Stimulated activated naive CD8-positive, alpha-beta T cell treated with anti-CD3 and anti-CD28 coated beads, Interleukin-15, Interleukin-2, amounts not matched to agents 100 U/mL and 50 U/mL, for 24 hours (primary cell): ENCODE measurements around the gene PFN3.
"Not testable (repeated sequence)": the region's sequence is repeated elsewhere in the genome, so short reads cannot be mapped to it uniquely, and the experiment has no call there.

Experiments
- ATAC-seq: fragments of 150-1000 bp; cut with Tn5 transposase; one replicate; pipeline ENCODE4 v1.10.0; 2021
- DNase-seq: peaks from one replicate; pipeline ENCODE4 v3.0.0; 2021

Gene PFN3

DNA sequence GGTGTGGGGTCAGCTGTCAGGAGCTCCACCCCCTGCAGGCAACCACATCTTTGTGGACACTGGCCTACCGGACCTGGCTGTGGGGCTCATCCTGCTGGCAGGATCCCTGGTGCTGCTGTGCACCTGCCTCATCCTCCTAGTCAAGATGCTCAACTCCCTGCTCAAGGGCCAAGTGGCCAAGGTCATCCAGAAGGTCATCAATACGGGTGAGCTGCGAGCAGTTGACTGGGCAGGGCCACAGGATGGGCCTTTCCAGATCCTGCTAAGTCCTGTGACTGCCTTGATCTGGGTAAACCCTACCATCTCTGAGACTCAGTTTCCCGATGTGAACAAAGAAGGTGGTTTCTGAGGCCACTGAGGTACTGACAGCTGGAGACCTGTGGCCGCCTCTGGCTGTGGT lies 6.5 kb downstream of the PFN3 start:
- DNase-seq = no peak
- no peak for ATAC-seq

DNA sequence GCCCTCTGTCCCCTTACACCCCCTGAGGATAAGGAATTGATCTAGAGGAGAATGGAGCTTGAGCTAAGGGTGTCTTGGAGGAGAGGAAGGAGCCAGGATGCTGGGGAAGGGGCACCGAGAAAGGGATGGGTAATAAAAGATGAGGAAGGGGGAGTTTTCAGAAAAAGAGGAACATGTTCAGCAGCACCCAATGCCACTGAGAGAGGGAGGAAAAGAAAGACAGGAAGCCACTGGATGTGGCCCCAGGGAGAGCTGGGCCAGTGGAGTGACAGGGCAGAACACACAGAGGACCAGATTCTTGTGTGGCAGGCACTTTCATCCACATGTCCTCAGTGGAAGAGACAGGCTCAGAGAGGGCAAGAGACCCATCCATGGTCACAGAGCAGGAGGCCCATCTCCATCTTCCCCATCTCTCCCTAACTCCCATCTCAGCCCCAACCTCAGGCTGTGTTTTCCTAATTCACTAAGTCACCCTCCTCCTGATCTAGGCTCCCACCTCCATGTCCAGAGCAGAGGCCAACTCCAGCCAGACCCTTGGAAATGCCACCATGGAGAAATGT lies 7.2 kb downstream of the PFN3 start:
- no peak for ATAC-seq
- no peak for DNase-seq

DNA sequence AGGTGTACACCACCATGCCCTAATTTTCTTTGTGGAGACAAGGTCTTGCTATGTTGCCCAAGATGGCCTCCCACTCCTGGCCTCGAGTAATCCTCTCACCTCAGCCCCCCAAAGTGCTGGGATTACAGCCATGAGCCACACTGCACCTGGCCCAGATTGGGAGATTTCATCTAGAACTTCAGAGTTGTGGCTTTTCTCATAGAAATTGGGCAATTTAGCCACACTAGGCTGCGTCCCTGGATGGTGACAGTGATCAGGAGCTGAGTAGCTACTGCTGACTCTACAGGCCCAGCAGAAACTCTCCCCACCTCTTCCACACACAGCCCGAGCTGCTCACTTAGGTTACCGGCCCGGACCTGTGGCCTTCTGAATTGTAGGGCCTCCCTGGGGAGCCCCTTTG lies 7.7 kb downstream of the PFN3 start:
- ATAC-seq = no peak
- no peak for DNase-seq

DNA sequence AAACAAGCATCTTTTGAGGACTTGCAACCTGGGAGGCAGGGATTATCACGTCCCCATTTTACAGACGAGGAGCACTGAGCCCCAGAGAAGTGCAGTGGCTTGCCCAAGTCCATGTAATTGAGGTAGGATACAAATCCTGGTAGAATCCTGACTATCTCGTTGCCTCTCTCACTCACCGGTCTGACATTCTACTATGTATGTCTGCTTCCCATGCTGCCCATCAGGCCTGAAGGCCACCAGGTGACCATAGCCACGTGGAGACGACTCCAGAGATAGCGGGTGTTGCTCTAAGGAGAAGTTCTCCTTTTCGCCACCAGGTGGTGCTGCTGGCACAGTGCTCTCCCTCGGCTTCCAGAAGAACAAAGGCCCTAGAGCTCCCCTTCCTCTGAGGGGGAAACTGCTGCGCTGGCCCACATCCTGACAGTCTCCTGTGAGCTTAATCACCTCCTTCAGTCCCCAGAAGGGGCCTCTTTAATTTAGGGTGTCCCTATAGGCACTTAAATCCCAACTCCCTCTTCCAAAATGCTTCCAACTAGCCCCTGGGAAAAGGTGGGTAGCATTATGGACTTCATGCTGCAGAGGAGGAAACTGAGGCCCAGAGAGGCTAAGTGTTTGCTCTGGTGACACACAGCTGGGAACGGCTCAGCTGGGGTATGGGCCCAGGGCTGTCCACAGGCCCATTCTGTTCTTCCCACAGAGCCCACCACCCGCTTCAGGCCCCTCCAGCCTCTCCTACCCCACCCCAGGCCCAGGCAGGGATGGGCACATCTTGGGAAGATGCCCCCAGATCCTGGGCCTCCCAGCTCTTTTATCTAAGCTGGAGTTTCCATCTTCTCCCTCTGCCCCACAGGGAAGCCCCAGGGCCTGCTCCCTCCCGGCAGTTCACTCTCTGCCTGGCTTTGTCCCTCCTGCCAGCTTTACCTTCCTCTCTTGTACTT lies 9.8 kb downstream of the PFN3 start:
- peak; percentile 72 for ATAC-seq

DNA sequence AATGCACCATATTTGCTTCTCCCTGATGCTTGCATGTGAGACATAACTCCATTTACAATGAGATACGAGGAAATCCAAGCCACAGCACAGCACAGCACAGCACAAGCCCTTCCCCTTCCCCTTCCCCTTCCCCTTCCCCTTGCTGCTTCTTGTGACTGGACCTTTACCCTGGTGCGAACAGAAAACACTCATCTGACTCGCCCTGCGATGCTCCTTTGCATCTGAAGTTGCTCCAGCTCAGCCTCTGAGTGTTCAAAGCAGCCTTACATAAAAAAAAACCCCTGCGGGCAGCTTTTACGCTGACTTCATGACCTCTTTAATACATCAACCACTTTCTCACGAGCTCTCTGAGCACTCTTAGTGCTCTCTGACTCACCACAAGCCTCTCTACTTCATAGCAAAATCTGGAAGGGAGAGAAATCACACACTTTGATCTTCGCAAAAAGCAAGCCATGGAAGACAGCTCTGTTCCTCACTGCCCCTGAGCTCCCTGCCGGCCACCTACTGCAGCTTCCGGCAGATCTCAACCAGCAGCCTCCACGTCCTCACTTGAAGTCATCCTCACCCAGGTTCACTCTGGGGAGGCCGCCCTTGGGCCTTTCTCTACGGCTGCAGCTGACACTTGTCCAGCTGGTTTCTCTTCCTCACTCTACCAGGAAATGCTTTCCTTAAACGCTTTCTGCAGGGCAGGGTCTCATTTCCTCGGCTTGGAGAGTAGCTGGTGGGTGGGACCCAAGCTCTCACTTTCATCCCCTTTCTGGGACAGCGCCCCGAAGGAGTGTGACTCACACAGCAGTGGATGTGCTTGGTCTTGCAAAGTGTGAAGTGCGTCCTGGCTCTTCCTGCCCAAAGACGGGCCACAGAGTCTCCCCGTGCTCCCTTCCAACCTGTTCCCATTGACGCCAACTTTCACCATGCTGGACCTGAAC lies 11.0 kb downstream of the PFN3 start:
- peak; percentile 49 for DNase-seq
- ATAC-seq = peak; percentile 76

More for the DNA sequence above, 9.8 kb downstream of the PFN3 start:
- DNase-seq = peak; percentile 90

DNA sequence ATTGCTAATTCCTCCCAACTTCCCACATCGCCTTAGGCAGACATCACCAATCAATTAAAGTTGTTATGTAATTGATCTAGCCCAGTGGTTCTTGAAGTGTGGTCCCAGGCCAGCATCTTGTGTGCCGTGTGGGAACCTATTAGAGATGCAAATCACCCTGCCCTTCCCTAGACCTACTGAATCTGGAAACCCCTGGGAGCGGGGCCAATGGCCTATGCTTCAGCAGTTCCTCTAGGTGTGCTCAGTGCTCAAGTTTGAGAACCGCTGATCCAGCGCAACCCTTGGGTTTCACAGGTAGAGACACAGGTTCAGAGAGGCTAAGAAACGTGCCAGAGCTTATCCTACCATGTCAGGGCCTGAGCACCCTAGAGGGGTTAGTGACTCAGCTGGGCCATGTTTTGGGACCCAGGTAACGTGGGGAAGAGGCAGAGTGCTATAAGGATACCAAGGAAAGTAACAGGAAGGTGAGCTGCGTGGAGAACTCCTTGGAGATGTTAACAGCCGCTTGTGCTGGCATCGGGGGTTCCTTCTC lies 11.9 kb downstream of the PFN3 start:
- ATAC-seq (no peak), DNase-seq (no peak)

DNA sequence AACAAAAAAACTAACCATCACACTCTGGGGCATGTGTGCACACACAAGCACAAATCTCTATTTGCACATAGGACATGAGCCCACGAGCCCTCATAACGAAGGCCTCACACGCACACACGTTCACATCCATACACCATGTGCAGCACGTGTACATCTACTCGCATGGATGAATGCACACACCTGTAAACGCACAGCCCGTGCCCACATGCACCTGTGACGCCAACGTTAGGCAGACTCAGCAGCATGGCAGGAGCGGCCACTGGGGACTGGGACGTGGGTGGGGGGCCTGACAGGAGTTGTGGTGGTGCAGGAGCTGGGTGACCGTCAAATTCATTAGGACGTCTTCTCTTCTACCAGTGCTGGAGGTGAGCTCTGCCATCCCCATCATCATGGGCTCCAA lies 13.1 kb downstream of the PFN3 start:
- DNase-seq = no peak
- no peak for ATAC-seq

DNA sequence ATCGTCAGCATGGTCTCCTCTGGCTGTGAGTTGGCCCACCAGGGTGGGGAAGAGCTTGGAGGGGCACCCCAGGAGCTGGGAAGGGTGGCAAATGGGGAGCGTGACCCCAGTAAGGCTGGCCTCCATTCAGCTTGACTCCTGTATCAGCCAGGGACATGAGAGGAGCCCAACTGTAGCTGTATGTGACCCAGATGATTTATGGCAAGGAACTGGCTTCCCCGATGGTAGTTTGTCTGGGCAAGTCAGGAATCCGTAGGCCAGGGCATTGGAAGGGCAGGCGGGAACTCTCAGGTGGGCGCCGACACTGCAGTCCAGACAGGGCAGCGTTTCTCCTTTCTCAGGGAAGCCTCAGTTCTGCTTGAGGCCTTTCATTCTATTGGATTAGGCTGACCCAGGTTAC lies 13.9 kb downstream of the PFN3 start:
- DNase-seq (no peak), ATAC-seq (no peak)

DNA sequence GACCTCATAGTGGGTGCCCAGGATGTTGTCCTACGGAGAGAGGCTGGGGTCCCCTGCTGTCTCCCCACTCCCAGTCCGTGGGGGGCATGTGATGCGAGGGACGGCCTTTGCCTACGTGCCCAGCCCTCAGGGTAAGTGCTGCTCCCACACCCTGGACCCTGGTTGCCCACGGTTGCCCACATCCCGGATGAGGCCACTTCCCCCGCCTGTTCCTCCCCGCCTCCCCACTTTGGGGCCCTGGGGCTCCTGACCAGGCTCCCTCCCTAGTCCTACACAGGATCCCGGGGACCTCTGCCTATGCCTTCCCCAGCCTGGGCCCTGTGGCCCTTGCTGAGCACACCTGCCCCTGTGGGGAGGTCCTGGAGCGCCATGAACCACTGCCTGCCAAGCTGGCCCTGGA lies 14.7 kb downstream of the PFN3 start:
- ATAC-seq (no peak), DNase-seq (no peak)

DNA sequence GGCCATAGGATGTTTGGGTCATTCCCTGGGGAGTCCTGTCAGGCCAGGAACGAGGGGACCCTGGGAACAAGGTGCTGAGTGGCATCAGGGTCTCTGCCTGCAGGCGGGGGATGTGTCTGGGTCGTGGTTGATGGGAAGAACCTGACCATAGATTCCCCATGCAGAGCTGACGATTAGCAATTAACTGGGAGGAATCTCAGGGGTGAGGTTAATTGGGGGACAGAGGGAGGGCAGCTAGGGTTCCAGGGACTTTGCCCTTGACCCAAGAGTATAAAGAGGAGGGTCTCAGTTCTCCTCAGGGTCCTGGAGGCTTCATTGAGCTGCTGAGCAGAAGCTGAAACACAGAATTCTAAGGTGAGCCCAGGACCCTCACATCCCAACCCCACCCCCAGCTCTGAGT lies 16.3 kb downstream of the PFN3 start, which contains the start of gene SLC34A1:
TSS of gene SLC34A1 (plus strand) at position 301 of the 400 bp plus-strand sequence. CDS start 1,308 bp downstream, outside the sequence.
- DNase-seq (no peak), ATAC-seq (no peak)

DNA sequence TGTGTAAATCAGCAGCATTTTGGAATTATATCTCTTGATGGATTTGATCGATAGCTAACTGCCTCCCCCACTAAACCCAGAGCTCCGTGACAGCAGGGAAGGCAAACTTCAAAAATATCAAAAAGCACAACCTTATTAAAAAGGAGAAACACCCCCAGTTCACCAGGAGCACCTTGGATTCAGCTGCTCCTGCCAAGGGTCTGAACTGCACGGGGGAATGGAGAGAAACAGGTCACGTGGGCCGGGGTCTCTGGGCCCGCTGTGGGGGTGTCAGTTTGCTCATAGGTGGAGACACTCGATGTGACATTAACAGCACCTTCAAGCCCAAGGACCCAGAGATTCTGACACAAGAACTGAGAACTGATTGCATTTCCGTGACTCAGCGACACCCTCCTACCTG lies 17.3 kb downstream of the PFN3 start:
- ATAC-seq (no peak), DNase-seq (no peak)

DNA sequence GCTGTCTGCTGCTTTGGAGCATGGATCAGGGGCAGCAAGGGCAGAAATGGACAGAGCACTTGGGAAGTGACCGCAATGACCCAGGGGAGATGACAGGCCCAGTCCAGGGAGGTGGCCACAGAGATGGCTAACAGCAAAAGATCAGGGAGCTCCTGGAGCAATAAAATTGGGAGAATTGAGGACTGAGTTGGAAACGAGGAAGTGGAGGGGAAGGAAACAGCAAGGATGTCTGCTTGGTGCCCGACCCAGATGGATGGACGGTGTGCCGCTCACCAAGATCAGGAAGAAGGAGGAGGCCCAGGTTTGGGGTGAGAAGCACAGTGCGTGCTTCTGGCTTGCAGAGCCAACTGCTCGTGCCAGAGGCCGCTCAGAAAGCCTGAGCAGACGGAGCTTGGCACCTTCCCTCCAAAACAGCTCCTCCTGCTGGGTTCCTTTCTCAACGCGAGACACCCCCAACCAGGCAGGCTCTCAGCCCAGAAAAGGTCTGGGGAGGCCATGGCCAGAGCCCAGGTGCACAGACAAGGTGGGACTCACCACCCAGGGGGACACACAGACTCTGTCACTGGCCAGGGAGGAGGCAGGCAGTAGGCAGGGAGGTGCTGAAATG lies 17.9 kb downstream of the PFN3 start:
- no peak for DNase-seq
- no peak for ATAC-seq

DNA sequence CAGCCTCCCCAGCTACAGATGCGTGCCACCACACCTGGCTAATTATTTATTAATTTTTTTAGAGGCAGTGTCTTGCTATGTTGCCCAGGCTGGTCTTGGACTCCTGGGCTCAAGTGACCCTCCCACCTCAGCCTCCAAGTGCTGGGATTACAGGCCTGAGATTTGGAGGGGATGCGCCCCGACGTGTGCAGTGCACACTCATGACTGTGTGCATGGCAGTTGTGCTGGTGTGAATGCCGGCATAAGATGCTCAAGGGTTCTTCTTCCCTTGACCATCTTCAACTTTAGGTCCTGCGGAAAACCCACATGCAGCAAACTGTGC lies 19.7 kb downstream of the PFN3 start:
- DNase-seq (no peak), ATAC-seq (no peak)

DNA sequence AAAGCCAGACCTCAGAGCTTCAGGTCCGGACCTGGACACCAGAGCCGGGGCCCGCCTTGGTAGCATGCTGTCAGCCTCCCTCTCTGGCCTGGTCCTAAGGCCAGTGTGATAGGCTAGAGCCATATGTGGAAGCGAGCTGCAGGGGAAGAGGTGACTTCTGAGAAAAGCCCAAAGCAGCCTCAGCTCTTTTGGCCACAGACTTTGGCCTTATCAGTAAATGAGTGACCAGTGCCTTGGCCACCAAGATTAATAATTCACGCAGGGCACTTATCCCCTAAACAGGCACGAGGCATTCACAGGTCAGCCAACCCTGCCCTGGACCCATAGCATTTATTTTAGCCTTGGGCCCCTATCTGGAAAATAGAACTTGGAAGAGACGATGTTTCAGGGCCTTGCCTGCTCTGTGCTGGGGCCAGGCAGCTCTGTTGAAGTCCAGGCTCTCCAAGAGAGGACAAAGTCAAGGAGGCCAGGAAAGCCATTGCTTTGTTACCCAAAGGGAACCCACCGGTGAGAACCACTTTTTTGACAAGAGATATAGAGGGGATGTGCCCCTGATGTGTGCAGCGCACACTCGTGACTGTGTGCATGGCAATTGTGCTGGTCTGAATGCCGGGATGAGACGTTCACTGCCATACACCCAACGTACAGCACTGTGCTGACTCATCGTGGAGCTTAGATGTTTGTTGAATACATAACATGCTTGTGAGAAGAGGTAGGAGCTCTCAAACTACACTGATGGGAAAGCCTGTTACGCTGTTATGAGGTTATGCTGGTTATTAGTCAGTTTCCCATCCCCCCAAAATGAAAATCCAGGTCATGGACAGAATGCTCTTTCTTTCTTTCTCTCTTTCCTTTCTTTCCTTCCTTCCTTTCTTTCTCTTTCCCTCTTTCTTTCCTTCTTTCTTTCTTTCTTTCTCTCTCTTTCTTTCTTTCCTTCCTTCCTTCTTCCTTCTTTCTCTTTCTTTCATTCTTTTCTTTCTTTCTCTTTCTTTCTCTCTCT lies 21.3 kb downstream of the PFN3 start:
- peak; percentile 85 for ATAC-seq

DNA sequence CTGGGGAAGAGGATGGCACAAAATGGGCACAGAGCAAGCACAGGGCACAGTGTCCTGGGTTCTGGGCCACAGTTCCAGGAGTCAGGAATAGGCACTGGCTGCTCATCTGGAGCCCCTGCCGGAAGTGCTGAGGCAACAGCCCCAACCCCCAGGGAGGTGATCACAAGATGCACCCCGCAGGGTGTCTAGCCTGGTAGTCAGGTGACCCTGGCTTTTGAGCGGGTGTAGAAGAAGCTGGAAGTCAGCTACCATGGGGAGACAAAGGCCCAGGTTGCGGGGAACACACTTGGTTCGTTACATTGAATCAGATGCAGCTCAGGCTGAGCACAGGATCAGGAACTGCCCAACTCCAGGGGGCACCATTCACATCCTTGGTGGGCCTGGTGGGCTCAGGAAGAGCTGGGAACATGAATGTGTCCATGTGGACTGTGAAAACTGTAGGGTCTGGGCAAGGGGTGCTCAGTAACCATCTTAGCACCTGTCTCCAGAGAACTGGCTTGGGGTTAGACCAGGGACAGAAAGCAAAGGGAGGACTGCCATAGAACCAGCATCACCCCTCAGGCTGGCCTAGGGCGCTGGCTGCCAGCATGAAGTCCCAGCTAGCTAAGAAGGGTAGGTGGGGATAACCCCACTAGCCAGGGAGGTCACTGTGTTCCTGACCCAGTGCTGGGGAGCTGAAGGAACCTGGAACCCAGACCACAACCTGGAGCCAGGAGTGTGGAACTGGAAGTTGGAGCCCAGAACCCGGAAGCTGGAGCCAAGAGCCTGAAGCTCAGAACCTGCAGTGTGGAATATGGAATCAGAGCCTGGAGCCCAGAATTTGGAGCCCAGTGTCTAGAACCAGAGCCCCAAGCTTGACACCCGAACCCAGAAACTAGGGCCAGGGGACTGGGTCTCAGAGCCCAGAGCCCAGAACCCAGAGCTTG lies 22.3 kb downstream of the PFN3 start:
- no peak for ATAC-seq
- DNase-seq = no peak

More for the DNA sequence above, 21.3 kb downstream of the PFN3 start:
- DNase-seq = no peak

DNA sequence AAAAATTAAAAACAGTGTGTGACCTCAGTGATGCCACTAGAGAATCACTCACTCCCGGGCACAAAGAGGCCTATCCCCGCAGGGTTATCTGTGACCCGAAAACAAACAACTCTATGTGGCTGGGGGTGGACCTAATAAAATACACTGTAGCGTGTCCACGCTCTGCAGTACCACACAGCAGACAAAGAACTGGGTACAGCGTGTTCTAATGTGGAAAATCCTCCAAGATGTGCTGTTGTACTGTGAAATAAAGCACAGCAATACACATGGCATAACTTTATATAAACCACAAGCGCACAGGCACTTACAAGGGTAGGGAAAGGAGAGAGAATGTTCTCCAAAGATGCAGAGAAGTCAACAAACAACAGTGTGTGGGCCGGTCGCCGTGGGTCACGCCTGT lies 24.4 kb downstream of the PFN3 start:
- DNase-seq (no peak), ATAC-seq (no peak)

DNA sequence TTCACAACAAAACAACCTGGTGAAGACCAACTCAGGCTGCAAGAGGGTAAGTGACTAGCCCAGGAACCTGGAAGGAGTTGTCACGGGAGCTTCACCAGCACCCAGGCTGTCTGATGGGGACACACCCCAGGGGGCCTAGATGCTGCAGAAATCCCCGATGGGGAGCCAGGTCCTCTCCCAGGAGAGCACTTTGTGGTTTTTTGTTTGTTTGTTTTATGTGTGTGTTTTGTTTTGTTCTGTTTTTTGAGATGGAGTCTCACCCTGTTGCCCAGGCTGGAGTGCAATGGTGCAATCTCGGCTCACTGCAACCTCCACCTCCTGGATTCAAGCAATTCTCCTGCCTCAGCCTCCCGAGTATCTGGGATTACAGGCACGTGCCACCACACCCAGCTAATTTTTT lies 24.9 kb downstream of the PFN3 start:
- not testable (repeated sequence) for ATAC-seq, DNase-seq

DNA sequence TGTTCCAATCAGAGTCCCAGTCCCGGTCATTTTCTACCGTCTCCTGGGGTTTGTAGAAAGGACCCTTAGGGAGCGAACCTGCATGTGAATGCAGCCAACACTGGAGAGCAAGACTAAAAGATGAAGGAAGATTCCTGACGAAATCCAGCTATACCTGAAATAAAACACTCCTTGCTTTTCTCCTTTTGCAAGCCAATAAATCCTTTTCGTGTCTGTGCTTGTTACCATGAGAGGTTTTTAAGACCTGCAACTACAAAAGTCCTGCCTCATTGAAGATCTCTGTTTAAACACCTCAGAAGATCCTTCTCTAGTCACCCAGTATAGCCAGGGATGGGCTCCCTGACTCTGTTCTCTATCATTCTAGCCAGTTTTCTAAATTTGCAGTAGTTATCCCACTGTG lies 26.2 kb downstream of the PFN3 start:
- no peak for ATAC-seq

DNA sequence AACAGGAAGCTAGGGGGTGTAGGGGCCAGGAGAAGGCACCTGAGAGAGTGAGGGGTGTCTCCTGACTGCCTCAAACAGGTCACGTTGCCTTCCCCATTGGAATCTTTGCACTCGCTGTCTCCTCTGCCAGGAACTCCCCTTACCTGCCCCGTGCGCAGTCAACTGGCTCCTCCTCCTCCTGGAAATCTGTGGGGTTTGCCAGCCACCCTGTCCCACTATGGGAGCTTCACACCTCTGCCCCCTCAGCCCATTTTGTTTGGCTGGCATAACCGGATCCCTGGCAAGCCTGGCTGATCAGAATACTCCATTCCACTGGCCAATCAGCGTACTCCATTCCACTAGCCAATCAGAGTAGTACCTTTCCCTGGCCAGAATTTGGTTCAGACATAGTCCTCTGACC lies 26.7 kb downstream of the PFN3 start:
- ATAC-seq (no peak), DNase-seq (no peak)

More for the DNA sequence above, 26.2 kb downstream of the PFN3 start:
- DNase-seq = no peak

DNA sequence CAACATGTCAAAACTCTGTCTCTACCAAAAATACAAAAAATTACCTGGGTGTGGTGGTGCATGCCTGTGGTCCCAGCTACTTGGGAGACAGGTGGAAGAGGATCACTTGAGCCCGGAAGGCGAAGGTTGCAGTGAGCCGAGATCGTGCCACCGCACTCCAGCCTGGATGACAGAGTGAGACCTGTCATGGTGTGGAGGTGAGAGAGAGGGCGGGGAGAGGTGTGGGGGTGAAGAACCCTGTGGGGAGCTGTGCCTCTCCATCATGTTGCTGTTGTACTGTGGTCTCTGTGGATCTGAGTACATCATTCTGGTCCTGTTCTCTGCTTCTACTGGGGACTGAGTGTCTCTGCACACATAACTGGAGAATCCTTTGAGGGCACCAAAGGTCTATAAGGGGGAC lies 27.6 kb downstream of the PFN3 start:
- no peak for ATAC-seq
- DNase-seq = no peak
